Brain microvascular endothelial cell (primary cell): ENCODE results near the gene ABHD2.
"Not testable (repeated sequence)": the region's sequence is repeated elsewhere in the genome, so short reads cannot be mapped to it uniquely, and the experiment has no call there.

Source experiments
- DNase-seq: peaks from one replicate; pipeline ENCODE4 v3.0.0-alpha.2; 2020
- H3K27ac ChIP-seq: fragments of 250-450 bp; sonication (Bioruptor Pico); 2 replicates; pipeline ENCODE4 v1.5.1; 2020; ENCODE audit warnings: mild to moderate bottlenecking, moderate library complexity
- H3K27me3 ChIP-seq: fragments of 250-450 bp; sonication (Bioruptor Pico); replicated peaks from 2 replicates; pipeline ENCODE4 v1.5.1; 2020; ENCODE audit warnings: mild to moderate bottlenecking
- H3K36me3 ChIP-seq: fragments of 250-450 bp; sonication (Bioruptor Pico); replicated peaks from 2 replicates; pipeline ENCODE4 v1.5.1; 2020; ENCODE audit warnings: mild to moderate bottlenecking
- H3K4me3 ChIP-seq: 2 replicates; pipeline ENCODE4 v1.5.1; 2011; ENCODE audit warnings: low read depth, mild to moderate bottlenecking, control low read depth, low read length, moderate library complexity
- CTCF ChIP-seq: IDR thresholded peaks from 2 replicates; pipeline ENCODE4 v1.5.1; 2011; ENCODE audit warnings: low read depth, mild to moderate bottlenecking, moderate library complexity, low read length, control low read depth, inconsistent platforms; ENCODE audit errors: missing control alignments
- in situ Hi-C: cut with HindIII; loops from 2 replicates; pipeline ENCODE4 v1.10.0; 2017; ENCODE audit warnings: low sequenced_read_pairs, low pct_ligation_motif_present

The ABHD2 gene

GRCh38 chr15:89138999-89139612 lies 50.9 kb downstream of the ABHD2 start:
- H3K27ac ChIP-seq: peak overlapping the region; percentile 7
- in situ Hi-C loops: no loop called here
- no peak for TF ChIP-seq CTCF

GRCh38 chr15:89139613-89140499 lies 51.6 kb downstream of the ABHD2 start:
- peak; percentile 43 for DNase-seq
- Histone ChIP-seq H3K4me3 (no peak overlapping the region), H3K27me3 (no peaks in the 10 kb centered on the region), H3K36me3 (no peaks in the 10 kb centered on the region), H3K27ac (no peak overlapping the region)
- in situ Hi-C loops: no loop called here
- TF ChIP-seq CTCF: peak; percentile 46

More at GRCh38 chr15:89138999-89139612, 50.9 kb downstream of the ABHD2 start:
- DNase-seq: peak; percentile 42
- Histone ChIP-seq H3K4me3 (no peak overlapping the region), H3K36me3 (no peaks in the 10 kb centered on the region), H3K27me3 (no peaks in the 10 kb centered on the region)

- no peak for DNase-seq
- no peak overlapping the region for H3K4me3 ChIP-seq
- no peaks in the 10 kb centered on the region for H3K36me3 ChIP-seq
- no peak overlapping the region for H3K27ac ChIP-seq
- no peaks in the 10 kb centered on the region for H3K27me3 ChIP-seq
- in situ Hi-C loops: no loop called here
- no peak for TF ChIP-seq CTCF
Measured at GRCh38 chr15:89140595-89140994, 52.3 kb downstream of the ABHD2 start.

- H3K27ac ChIP-seq, H3K4me3 ChIP-seq, DNase-seq, in situ Hi-C loops, H3K36me3 ChIP-seq, H3K27me3 ChIP-seq: not testable (repeated sequence)
Measured at GRCh38 chr15:89141159-89141558, 52.9 kb downstream of the ABHD2 start.

- Histone ChIP-seq H3K27me3 (no peaks in the 10 kb centered on the region), H3K4me3 (no peak overlapping the region), H3K36me3 (no peaks in the 10 kb centered on the region), H3K27ac (peak overlapping the region; percentile 82)
- peak; percentile 63 for DNase-seq
- in situ Hi-C loops: no loop called here
- TF ChIP-seq CTCF: no peak
Measured at GRCh38 chr15:89141885-89142284, 53.6 kb downstream of the ABHD2 start.

- H3K4me3 ChIP-seq: no peak overlapping the region
- no peak for TF ChIP-seq CTCF
- DNase-seq: no peak
- in situ Hi-C loops: no loop called here
- no peaks in the 10 kb centered on the region for H3K27me3 ChIP-seq
- H3K27ac ChIP-seq: peak overlapping the region; percentile 82
- H3K36me3 ChIP-seq: no peaks in the 10 kb centered on the region
Measured at GRCh38 chr15:89142423-89142822, 54.2 kb downstream of the ABHD2 start.
